Measurements from ENCODE around the gene MDN1.
"Not testable (repeated sequence)": the region's sequence is repeated elsewhere in the genome, so short reads cannot be mapped to it uniquely, and the experiment has no call there.

MDN1 gene

GRCh38 chr6:89828988-89829471 lies 9.4 kb upstream of the MDN1 start:
- H3K4me3 ChIP-seq (replicated peaks; ENCODE audit: low read depth, low read length) = peak overlapping the region; percentile 88
- DNase-seq (ENCODE audit: extremely low read depth, insufficient read length) = no peak
- H3K27me3 ChIP-seq (replicated peaks; ENCODE audit: control insufficient read depth, insufficient read depth, low read length) = no peaks in the 10 kb centered on the region
- H3K36me3 ChIP-seq (ENCODE audit: control insufficient read depth, insufficient read depth, low read length) = no peaks in the 10 kb centered on the region; the same call in 1 of the 2 replicates
- no peak for TF ChIP-seq CTCF (IDR thresholded peaks at IDR 0.05; ENCODE audit: insufficient read depth, low read length, poor library complexity, severe bottlenecking)

- peak overlapping the region; percentile 88 for H3K4me3 ChIP-seq (replicated peaks; ENCODE audit: low read depth, low read length)
- not testable (repeated sequence) for H3K36me3 ChIP-seq (ENCODE audit: control insufficient read depth, insufficient read depth, low read length); H3K27me3 ChIP-seq (replicated peaks; ENCODE audit: control insufficient read depth, insufficient read depth, low read length); DNase-seq (ENCODE audit: extremely low read depth, insufficient read length)
Measured at GRCh38 chr6:89828475-89828987, 8.9 kb upstream of the MDN1 start.

GRCh38 chr6:89826029-89826528 lies 6.5 kb upstream of the MDN1 start:
- Histone ChIP-seq H3K4me3 (replicated peaks; ENCODE audit: low read depth, low read length) (no peak overlapping the region), H3K36me3 (ENCODE audit: control insufficient read depth, insufficient read depth, low read length) (no peaks in the 10 kb centered on the region; the same call in 1 of the 2 replicates), H3K27me3 (replicated peaks; ENCODE audit: control insufficient read depth, insufficient read depth, low read length) (no peaks in the 10 kb centered on the region)
- TF ChIP-seq CTCF (IDR thresholded peaks at IDR 0.05; ENCODE audit: insufficient read depth, low read length, poor library complexity, severe bottlenecking) = no peak
- no peak for DNase-seq (ENCODE audit: extremely low read depth, insufficient read length)

- H3K4me3 ChIP-seq (replicated peaks; ENCODE audit: low read depth, low read length) = peak overlapping the region; percentile 80
- no peaks in the 10 kb centered on the region; the same call in 1 of the 2 replicates for H3K36me3 ChIP-seq (ENCODE audit: control insufficient read depth, insufficient read depth, low read length)
- no peaks in the 10 kb centered on the region for H3K27me3 ChIP-seq (replicated peaks; ENCODE audit: control insufficient read depth, insufficient read depth, low read length)
- peak; percentile 2 for TF ChIP-seq CTCF (IDR thresholded peaks at IDR 0.05; ENCODE audit: insufficient read depth, low read length, poor library complexity, severe bottlenecking)
- DNase-seq (ENCODE audit: extremely low read depth, insufficient read length) = no peak
Measured at GRCh38 chr6:89818977-89819335, 638 bp downstream of the MDN1 start.

GRCh38 chr6:89817481-89817880 lies 2.1 kb downstream of the MDN1 start:
- TF ChIP-seq CTCF (IDR thresholded peaks at IDR 0.05; ENCODE audit: insufficient read depth, low read length, poor library complexity, severe bottlenecking) = no peak
- no peaks in the 10 kb centered on the region for H3K27me3 ChIP-seq (replicated peaks; ENCODE audit: control insufficient read depth, insufficient read depth, low read length)
- no peak overlapping the region for H3K4me3 ChIP-seq (replicated peaks; ENCODE audit: low read depth, low read length)
- no peak for DNase-seq (ENCODE audit: extremely low read depth, insufficient read length)
- no peaks in the 10 kb centered on the region; the same call in 1 of the 2 replicates for H3K36me3 ChIP-seq (ENCODE audit: control insufficient read depth, insufficient read depth, low read length)

GRCh38 chr6:89813422-89813821 lies 6.2 kb downstream of the MDN1 start:
- not testable (repeated sequence) for H3K27me3 ChIP-seq (replicated peaks; ENCODE audit: control insufficient read depth, insufficient read depth, low read length); DNase-seq (ENCODE audit: extremely low read depth, insufficient read length); H3K36me3 ChIP-seq (ENCODE audit: control insufficient read depth, insufficient read depth, low read length); H3K4me3 ChIP-seq (replicated peaks; ENCODE audit: low read depth, low read length)

- Histone ChIP-seq H3K4me3 (replicated peaks; ENCODE audit: low read depth, low read length) (no peak overlapping the region), H3K27me3 (replicated peaks; ENCODE audit: control insufficient read depth, insufficient read depth, low read length) (no peaks in the 10 kb centered on the region), H3K36me3 (ENCODE audit: control insufficient read depth, insufficient read depth, low read length) (no peaks in the 10 kb centered on the region)
- no peak for DNase-seq (ENCODE audit: extremely low read depth, insufficient read length)
- no peak for TF ChIP-seq CTCF (IDR thresholded peaks at IDR 0.05; ENCODE audit: insufficient read depth, low read length, poor library complexity, severe bottlenecking)
Measured at GRCh38 chr6:89807581-89807980, 12.0 kb downstream of the MDN1 start.
